Mesenteric fat pad (tissue), 1 donor: ENCODE data around the gene PIAS2. TPM values are rescaled to one million over a fixed set of nuclear protein-coding genes. Genes with fewer than 3 reads are reported as not detected.

Experiments used
- DNase-seq: peaks from one replicate; pipeline ENCODE4 v3.0.0-alpha.2; 2020; ENCODE audit warnings: low spot score
- total RNA-seq: library from RNA; stranded (reverse); fragmentation: NEBNext Ultra II Directional; extraction: Animal tissue kit (Norgen Biotek cat#: 25700); gene quantifications from one replicate; pipeline ENCODE4 v1.2.1, GENCODE V29; 2021
- donor health status: DM: yes; HTN: yes; CAD: no.

Gene PIAS2
- total RNA-seq, 1 donor from 2014 or later = 41.3 TPM

DNA sequence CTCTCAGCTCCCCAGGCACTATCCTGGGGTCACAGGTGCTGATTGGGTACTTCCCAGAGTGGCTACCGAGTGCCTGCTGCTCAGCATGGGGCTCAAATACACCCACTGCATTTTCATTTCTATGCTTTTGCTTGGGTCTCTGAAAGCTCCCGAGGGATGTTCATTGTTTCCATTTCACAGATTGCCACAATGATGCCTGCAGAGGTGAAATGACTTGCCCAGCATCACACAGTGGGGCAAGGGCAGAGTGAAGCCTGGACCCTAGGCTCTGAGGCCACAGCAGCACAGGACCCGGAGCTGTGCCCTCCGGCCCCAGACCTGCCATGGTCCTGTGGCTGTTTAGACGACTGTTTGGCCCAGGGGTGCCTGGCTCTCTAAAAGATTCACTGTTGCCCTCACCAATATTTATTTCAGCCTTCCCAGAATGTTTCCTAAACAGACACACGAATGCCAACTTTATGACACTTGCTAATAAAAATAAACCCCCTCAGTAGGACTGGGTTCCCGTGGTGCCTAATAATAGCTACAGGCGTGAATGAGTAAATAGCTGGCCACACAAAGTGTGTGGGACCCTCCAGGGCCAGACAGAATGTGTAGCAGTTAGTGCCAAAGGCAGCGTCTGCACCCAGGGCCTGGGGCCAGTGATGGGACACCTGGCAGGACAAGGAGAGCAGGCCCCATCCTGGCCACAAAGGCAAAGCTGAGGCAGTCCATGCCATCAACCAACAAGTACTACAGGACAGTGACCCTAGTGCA is 149.0 kb downstream of the PIAS2 start:
- no peak for DNase-seq

DNA sequence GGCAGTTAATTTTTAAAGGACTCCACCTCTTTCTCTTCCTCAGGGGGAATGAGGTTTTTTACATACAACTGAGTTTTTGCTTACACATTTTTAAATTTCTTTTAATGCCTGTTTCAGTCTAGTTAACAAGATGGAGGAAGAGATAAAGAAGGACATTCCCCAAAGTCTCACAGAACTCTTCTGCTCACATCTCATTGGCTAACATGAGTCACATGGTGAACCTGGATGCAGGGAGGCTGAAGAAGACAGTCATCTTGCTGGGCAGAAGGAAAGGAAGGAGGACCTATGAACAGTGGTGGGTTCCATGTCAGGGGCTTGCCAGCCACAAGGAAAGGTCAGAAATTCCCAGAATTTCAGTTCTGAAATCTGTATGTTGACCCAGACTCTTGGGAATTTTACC is 150.1 kb downstream of the PIAS2 start:
- no peak for DNase-seq

DNA sequence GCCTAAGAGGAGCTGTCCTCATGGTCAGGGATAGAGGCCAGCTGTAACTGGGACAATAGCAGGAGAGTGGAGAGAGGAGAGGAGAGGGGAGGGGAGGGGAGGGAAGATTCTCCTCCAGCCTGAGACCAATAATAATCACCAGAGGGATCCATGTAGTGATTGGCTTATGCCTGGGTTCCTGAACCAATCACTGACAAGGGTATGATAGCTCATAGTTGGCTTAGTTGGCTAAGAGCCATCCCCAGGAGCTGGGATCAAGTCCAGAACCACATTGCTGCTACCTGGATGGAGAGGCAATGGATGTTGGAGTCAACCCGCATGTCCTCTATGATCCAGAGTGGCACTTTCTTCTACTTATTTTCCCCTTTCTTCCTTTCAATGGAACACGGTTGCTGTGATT is 152.7 kb downstream of the PIAS2 start:
- no peak for DNase-seq

DNA sequence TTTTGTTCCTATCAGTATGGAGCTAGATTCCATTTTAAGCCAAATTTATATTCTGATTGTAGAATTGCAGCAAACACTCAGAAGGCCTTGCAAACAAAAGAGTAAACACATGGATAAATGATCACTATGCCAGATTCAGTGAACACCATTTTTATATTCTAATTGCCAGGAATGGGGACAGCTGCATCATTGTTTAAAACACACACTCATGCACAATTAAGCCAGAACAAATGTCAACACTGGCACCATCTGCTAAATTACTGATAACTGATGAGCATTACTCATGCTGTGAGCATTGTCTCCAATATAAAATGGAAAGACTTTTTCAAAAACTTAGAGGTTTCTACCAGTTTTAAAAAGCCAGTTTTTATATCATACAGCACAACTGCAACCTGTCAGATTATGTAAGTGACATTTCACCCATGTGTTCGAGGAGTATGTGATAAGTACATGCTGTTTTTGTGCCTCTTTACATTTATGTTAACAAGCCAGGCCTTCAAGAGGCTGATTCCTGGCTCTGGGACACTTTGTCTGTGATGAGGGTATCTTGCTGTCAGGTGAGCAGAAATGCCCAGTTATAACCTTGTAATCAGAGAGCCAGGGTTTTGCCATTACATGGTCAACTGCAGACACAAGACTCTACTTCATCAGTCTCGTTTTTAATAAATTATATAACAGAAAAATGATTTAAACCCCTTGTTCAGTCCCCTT is 156.1 kb downstream of the PIAS2 start:
- DNase-seq = no peak

DNA sequence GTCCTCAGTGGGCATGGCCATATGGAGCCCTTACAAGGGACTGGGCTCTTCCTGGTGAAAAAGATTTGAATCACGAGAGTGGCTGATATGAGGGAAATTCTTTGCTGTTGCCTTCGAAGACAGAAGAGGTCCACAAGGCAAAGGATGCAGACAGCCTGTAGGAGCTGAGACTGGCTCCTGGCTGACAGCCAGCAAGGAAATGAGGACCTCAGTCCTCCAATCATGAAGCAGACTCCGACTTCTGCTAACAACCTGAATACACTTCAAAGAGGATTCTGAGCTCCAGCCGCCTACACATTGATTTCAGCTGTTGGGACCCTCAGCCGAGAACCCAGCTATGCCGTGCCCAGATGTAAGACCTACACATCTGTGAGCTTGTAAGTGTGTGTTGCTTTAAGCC is 157.4 kb downstream of the PIAS2 start:
- no peak for DNase-seq

DNA sequence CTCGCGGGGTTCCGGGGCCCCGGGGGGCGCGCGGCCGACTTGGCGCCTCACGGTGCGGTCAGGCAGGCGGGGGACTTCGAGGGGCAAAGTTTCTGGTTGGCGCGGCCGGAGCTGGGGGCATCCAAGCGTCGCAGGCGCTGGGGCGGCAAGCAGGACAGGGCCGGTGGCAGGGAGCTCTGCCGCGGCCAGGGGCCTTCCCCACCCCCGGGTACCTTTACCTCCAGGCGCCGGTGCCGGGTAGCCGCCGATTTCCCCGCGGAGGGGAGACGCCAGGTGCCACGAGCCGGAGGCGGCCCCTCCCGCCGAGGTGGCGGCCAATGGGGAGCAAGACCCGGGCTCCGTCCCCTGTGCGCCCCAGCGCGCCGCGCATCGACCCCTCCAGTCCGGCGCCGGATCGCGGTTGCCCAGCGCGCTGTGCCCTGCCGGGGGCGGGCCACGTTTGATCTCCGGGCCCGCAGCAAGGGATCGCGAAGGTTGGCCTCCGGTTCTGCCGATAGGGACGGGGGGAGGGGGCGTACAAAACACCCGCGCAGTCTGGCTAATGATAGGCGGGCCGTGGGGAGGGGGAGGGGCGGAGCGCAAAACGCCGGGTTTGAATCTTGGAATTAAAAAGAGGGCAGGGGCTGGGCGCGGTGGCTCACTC is 160.6 kb downstream of the PIAS2 start, which contains the start of gene ST8SIA5:
ST8SIA5 (minus strand) TSS at position 495 of the 643 bp plus-strand sequence. CDS start 545 bp downstream, outside the sequence.
- no peak for DNase-seq

DNA sequence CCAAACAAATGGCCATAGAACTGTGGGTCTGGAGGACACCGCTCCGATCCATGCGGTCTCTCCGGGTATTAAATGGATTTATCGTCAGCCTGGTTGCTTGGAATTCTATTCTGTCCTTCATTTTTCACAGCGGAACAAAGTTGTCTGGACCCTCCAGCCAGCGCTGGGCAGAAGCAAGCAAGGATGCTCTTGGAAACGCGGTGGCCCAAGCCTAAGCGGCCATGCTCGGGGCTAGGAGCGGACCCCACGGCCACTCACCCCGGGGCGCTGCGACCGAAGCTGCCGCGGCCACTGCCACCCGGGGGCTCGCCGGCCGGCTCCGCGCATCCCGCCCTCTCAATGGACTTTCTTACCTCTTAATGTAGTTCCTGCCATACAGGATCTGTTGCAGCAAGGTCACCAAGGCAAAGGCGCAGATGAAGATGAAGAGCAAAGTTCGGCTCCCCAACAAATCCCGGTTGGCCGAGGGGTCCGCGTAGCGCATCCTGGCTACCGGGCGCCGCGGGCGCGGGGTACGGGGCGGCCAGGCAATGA is 161.2 kb downstream of the PIAS2 start:
- no peak for DNase-seq

DNA sequence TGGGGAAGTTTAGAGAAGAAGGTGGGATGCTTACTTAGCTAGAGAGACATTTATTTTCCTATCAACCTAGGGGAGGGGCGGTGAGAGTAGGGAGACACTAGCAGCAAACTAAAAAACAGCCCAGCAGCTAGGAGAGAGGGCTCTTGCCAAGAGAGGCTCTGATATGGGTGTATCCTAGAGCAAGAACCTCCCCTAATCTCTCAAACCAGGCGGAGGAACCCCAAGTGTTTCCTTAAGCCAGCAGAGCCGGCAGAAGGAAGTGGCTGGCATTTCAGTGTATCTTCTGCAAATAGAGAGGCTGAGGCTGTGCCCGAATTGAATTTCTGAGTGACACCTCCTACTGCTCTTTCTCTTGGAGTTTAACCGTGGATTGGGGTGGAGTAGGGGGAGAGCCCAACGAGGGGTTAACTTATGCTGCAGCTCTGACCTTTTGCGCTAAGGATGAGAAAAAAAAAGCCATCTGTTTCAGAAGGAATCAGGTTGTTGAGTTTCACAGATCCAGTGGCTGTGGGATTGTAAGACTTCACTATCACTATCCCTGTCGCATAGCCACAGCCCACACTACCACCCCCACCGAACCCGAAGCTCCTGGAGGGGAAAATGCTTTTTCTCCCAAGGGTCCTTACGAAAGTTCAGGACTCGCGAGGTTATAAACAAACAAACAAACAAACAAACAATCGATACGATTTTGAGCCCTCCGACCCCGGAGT is 161.8 kb downstream of the PIAS2 start:
- DNase-seq = no peak

DNA sequence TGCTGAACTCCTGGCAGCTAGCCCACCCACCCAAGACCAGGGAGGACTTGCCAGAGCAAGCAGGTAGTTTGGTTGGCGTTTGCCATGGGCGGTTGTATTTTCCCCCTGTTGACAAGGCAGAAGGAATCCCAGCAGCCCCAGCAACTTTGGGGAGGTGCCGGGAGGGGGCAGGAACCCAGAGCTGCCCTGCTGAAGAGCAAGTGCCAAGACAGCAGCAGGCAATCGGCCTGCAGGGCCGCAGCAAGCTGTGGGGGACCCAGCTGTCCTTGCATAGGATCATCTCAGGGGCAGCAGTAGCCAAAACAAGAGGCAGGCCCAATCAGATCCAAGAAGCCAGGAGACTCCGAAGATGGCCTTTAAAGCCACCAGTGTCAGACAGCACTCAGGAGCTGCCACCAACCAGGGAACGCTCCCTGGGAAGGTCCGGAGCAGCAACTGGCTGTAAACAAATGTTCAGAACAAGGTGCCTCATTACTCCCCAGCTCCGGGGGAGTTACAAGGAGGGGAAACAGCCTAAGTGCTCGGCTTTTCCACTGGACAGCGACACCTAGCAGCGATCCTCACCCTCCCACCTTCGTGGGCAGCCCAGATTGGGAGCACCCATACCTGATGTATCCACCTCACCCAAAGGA is 162.5 kb downstream of the PIAS2 start:
- DNase-seq = no peak

DNA sequence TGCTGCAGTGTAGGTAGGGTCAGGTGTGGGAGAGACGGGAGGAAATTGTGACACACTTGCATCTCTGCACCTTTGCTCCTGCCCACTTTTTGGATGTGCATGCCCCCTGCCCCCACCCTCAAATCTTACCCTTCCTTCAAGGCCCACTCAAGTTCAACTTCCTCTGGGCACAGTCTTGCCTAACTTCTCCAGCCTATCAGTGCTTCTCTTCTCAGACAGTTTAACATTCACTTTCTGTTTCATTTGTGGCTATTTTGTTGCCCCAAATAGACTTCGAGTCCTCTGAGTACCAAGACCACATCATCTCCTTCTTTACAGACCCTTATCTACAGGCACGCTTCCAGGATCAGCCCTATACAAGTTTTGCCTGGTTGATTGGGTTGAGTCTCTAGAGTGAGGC is 163.1 kb downstream of the PIAS2 start:
- DNase-seq = no peak

Other genes with a start within 250 kb of the PIAS2 start
- gene ST8SIA5, start 160.5 kb downstream of the PIAS2 start, total RNA-seq = 1.5 TPM
- 4.8 TPM for gene KATNAL2, start 95 bp upstream of the PIAS2 start, total RNA-seq
- not detected for gene ELOA2, start 118.1 kb upstream of the PIAS2 start, total RNA-seq
- gene HDHD2, start 233.0 kb upstream of the PIAS2 start, total RNA-seq = 34.8 TPM